Cardiac septum (tissue), 1 donor: Measurements from ENCODE around the gene ODAD4. TPM values are rescaled to one million over a fixed set of nuclear protein-coding genes. Genes with fewer than 3 reads are reported as not detected.

Source experiments
- DNase-seq: peaks from one replicate; pipeline ENCODE4 v3.0.0-alpha.2; 2020; ENCODE audit warnings: low spot score
- intact Hi-C: fragments of 100-400 bp; cut with DNase I; formaldehyde crosslinking; loops from one replicate; pipeline ENCODE4 v1.14.0; 2022
- total RNA-seq: library from RNA; stranded (reverse); fragmentation: NEBNext Ultra II Directional; extraction: Animal tissue kit (Norgen Biotek cat#: 25700); gene quantifications from one replicate; pipeline ENCODE4 v1.2.1, GENCODE V29; 2021
- donor health status: DM: no; HTN: no; CAD: no.

ODAD4 gene
- total RNA-seq, 1 donor from 2014 or later, result 0.54 TPM

GRCh38 chr17:41935641-41936040 is 5.2 kb downstream of the ODAD4 start:
- intact Hi-C loops, result no loop called here
- DNase-seq, result no peak

- DNase-seq, result peak; percentile 78
- intact Hi-C loops, result no loop called here
These were observed 7.8 kb downstream of the ODAD4 start for GRCh38 chr17:41937970-41938954.

- no peak for DNase-seq
- intact Hi-C loops, result no loop called here
These were observed 8.8 kb downstream of the ODAD4 start for GRCh38 chr17:41939044-41939692.

- intact Hi-C loops, result no loop called here
- DNase-seq, result no peak
These were observed 9.3 kb downstream of the ODAD4 start for GRCh38 chr17:41939693-41940090.

GRCh38 chr17:41941168-41941567 is 10.8 kb downstream of the ODAD4 start:
- no peak for DNase-seq
- intact Hi-C loops, result no loop called here

GRCh38 chr17:41942626-41943373 is 12.4 kb downstream of the ODAD4 start:
- intact Hi-C loops, result no loop called here
- no peak for DNase-seq

GRCh38 chr17:41943492-41943891 is 13.1 kb downstream of the ODAD4 start:
- DNase-seq, result no peak
- intact Hi-C loops, result no loop called here

- intact Hi-C loops, result no loop called here
- no peak for DNase-seq
These were observed 14.5 kb downstream of the ODAD4 start for GRCh38 chr17:41944943-41945342.

- intact Hi-C loops, result no loop called here
- no peak for DNase-seq
These were observed 18.5 kb downstream of the ODAD4 start for GRCh38 chr17:41948762-41949460.

GRCh38 chr17:41956522-41956921 is 26.1 kb downstream of the ODAD4 start:
- no peak for DNase-seq
- intact Hi-C loops, result no loop called here

GRCh38 chr17:41957031-41957868 is 26.8 kb downstream of the ODAD4 start:
- DNase-seq, result no peak
- intact Hi-C loops, result no loop called here

GRCh38 chr17:41957869-41958439 is 27.5 kb downstream of the ODAD4 start:
- intact Hi-C loops, result no loop called here
- DNase-seq, result no peak

GRCh38 chr17:41959030-41959335 is 28.6 kb downstream of the ODAD4 start:
- no peak for DNase-seq
- intact Hi-C loops, result no loop called here

- intact Hi-C loops, result loop anchor here (5.0 kb wide), 1 partner anchor 138 kb away; the partner anchor contains the start of gene ZNF385C
- no peak for DNase-seq
These were observed 29.1 kb downstream of the ODAD4 start for GRCh38 chr17:41959336-41960095.

- intact Hi-C loops, result loop anchor here (5.0 kb wide), 1 partner anchor 135 kb away; the partner anchor contains the start of gene ZNF385C
- DNase-seq, result no peak
These were observed 31.7 kb downstream of the ODAD4 start for GRCh38 chr17:41962111-41962510.

- DNase-seq, result peak; percentile 87
- intact Hi-C loops, result loop anchor here (1.0 to 5.0 kb wide), 2 partner anchors 134 to 153 kb away; partner anchors contain the start of gene ZNF385C
These were observed 32.5 kb downstream of the ODAD4 start for GRCh38 chr17:41962768-41963434.
